Osteocyte (in vitro differentiated cells): ENCODE results near the gene ACOX2. TPM values are rescaled to one million over a fixed set of nuclear protein-coding genes. Genes with fewer than 3 reads are reported as not detected.
A peak's percentile ranks its signal among the peaks of the same experiment; 100 is the strongest.

Experiments
- DNase-seq: peaks from one replicate; pipeline ENCODE4 v3.0.0; 2021; ENCODE audit warnings: mixed read lengths; ENCODE audit not compliant: unreplicated experiment; ENCODE audit errors: extremely low spot score
- H3K27ac Mint-ChIP-seq: one replicate; pipeline ENCODE4 v1.8.0; 2021; ENCODE audit warnings: mild to moderate bottlenecking, mixed read lengths; ENCODE audit not compliant: unreplicated experiment
- H3K27me3 Mint-ChIP-seq: one replicate; pipeline ENCODE4 v1.8.0; 2021; ENCODE audit warnings: mixed read lengths; ENCODE audit not compliant: unreplicated experiment
- H3K36me3 Mint-ChIP-seq: one replicate; pipeline ENCODE4 v1.8.0; 2021; ENCODE audit warnings: mixed read lengths; ENCODE audit not compliant: unreplicated experiment
- H3K4me1 Mint-ChIP-seq: one replicate; pipeline ENCODE4 v1.8.0; 2021; ENCODE audit warnings: mixed read lengths; ENCODE audit not compliant: unreplicated experiment
- H3K4me3 Mint-ChIP-seq: one replicate; pipeline ENCODE4 v1.8.0; 2021; ENCODE audit warnings: mild to moderate bottlenecking, moderate library complexity, mixed read lengths; ENCODE audit not compliant: unreplicated experiment
- H3K9me3 Mint-ChIP-seq: one replicate; pipeline ENCODE4 v1.8.0; 2021; ENCODE audit warnings: mixed read lengths; ENCODE audit not compliant: unreplicated experiment
- total RNA-seq: library from RNA; stranded (reverse); gene quantifications from 2 replicates; pipeline ENCODE4 v1.2.1, GENCODE V29; 2021
- TF ChIP-seq, protein P1 (sequence below): fragments of 200-600 bp; sonication (generic); IDR thresholded peaks from 2 replicates; pipeline ENCODE4 v1.5.0; 2021; ENCODE audit warnings: antibody characterized with exemption, mild to moderate bottlenecking, moderate library complexity

The ACOX2 gene
- total RNA-seq, 1 donor from 2014 or later = 0.51 TPM

DNA sequence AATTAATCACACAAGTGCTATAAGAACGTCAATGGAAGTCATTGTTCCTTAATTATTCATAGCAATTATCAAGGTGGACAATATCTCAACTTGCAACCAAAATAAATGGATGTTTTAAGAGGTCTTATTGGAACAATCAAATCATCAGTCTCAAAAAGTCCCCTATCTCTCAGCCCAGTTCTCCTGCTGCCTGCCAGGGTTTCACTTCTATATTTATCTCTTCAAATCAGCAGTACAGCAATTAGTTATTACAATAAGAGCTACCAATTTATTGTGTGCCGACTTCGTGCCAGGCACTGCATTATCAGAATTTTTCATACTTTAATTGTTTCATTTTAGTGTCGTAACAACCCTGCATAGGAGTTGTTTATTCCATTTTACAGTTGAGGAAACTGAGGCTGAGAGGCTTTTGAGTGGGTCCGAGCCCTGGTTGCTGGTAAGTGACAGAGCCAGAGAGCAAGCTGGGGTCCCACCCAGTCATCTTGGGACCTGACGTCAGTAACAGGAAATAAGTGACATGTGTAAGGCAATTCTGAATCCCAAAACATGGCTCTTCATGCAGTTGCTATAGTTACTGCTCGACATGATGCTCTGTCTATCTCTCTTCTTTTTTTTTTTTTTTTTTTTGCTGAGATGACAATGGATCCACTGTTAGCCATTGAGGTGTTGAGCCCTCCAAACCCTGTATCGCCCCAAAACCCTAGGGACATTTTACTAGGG lies 53.9 kb downstream of the ACOX2 start:
- no peak overlapping the region for H3K4me3 Mint-ChIP-seq
- TF ChIP-seq, protein P1, sequence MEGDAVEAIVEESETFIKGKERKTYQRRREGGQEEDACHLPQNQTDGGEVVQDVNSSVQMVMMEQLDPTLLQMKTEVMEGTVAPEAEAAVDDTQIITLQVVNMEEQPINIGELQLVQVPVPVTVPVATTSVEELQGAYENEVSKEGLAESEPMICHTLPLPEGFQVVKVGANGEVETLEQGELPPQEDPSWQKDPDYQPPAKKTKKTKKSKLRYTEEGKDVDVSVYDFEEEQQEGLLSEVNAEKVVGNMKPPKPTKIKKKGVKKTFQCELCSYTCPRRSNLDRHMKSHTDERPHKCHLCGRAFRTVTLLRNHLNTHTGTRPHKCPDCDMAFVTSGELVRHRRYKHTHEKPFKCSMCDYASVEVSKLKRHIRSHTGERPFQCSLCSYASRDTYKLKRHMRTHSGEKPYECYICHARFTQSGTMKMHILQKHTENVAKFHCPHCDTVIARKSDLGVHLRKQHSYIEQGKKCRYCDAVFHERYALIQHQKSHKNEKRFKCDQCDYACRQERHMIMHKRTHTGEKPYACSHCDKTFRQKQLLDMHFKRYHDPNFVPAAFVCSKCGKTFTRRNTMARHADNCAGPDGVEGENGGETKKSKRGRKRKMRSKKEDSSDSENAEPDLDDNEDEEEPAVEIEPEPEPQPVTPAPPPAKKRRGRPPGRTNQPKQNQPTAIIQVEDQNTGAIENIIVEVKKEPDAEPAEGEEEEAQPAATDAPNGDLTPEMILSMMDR = no peak
- H3K36me3 Mint-ChIP-seq = peaks cover 2% of the 10 kb centered on the region
- no peak overlapping the region for H3K27ac Mint-ChIP-seq
- H3K27me3 Mint-ChIP-seq = peaks cover 2% of the 10 kb centered on the region
- peaks cover 7% of the 10 kb centered on the region for H3K9me3 Mint-ChIP-seq
- H3K4me1 Mint-ChIP-seq = peaks cover 18% of the 10 kb centered on the region
- DNase-seq = no peak

DNA sequence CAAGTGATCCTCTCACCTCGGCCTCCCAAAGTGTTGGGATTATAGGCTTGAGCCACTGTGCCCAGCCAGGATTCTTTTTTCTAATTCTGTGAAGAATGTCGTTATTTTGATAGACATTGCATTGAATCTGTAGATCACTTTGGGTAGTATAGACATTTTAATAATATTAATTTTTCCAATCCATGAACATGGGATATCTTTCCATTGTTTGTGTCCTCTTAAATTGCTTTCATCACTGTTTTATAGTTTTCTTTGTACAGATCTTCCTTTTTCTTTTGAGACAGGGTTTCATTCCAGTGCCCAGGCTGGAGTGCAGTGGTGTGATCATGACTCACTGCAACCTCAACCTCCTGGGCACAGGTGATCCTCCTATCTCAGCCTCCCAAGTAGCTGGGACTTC lies 56.7 kb downstream of the ACOX2 start:
- TF ChIP-seq, protein P1 = no peak
- peaks cover 2% of the 10 kb centered on the region for H3K27me3 Mint-ChIP-seq
- no peak for DNase-seq
- H3K36me3 Mint-ChIP-seq = peaks cover 2% of the 10 kb centered on the region
- H3K4me3 Mint-ChIP-seq = no peak overlapping the region
- H3K27ac Mint-ChIP-seq = no peak overlapping the region
- H3K4me1 Mint-ChIP-seq = peaks cover 5% of the 10 kb centered on the region
- H3K9me3 Mint-ChIP-seq = peaks cover 7% of the 10 kb centered on the region

DNA sequence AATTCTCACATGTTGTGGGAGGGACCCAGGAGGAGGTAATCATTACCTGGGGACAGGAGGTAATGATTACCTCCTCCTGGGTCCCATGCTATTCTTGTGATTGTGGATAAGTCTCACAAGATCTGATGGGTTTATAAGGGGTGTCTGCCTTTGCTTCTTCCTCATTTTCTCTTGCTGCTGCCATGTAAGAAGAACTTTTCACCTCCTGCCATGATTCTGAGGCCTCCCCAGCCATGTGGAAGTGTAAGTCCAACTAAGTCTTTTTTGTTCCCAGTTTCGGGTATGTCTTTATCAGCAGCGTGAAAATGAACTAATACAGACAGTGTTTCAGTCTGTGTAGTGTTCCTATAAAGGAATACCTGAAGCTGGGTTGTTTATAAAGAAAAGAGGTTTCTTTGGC lies 58.2 kb downstream of the ACOX2 start:
- Mint-ChIP-seq H3K4me3 (no peak overlapping the region), H3K36me3 (peaks cover 2% of the 10 kb centered on the region), H3K27ac (no peak overlapping the region), H3K9me3 (peaks cover 7% of the 10 kb centered on the region), H3K4me1 (peaks cover 15% of the 10 kb centered on the region), H3K27me3 (peaks cover 2% of the 10 kb centered on the region)
- TF ChIP-seq, protein P1 = no peak
- DNase-seq = no peak

DNA sequence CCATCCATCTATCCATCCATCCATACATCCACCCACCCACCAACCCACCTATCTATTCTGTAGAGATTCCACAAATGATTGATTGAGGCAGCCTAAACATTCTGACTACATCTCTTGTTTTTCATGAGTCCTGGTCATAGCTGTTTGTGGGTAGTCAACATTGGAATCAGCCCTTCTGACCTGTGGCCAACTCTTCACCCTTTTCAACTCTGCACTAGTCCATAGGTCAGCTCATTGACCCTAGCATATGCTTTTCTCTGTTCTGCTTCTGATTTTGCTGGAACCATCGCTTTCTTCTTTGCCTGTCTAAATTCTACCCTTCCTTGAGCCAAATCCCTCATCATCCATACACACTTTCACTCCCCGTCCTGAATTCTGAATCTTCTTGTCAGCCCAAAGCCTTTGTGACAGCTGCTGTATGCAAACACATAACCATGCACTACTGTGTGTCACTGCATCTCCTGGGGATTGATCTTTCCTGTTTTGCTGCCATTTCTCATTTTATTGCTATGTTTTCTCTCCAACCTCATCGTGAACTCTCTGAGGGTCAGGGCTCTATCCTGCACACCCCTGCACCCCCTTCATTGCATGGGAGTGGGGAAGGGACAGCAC lies 61.9 kb downstream of the ACOX2 start:
- TF ChIP-seq, protein P1 = no peak
- H3K4me1 Mint-ChIP-seq = peaks cover 46% of the 10 kb centered on the region

DNA sequence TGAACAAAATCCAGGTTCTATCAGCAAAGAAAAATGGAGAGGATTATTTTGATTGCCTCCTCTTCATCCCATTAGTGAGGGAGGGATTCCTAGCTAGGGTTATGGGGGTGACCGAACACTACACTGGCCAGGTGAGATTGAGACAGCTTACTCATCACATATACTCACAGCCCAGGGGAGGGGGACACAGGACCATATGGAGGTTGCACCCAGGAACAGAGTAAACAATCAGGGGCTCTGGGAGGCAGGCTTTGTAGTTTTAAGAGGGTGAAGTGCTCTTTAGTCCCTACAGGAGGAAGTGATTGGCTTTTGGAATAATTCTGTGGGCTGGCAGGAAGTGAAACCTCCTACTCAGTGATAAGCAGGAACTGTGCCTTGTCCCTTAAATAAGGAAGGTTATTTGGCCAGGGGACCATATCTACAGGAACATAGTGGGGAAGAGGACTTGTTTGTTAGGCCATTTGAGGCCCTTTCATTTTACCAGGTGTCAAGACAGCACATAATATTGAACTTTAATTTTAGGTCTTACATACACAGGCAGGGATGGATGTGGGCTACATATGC lies 62.6 kb downstream of the ACOX2 start:
- Mint-ChIP-seq H3K9me3 (peaks cover 5% of the 10 kb centered on the region), H3K4me1 (peaks cover 52% of the 10 kb centered on the region), H3K36me3 (no peaks in the 10 kb centered on the region), H3K4me3 (no peak overlapping the region), H3K27me3 (no peaks in the 10 kb centered on the region), H3K27ac (no peak overlapping the region)
- no peak for DNase-seq
- TF ChIP-seq, protein P1 = no peak

More for the DNA sequence above, 61.9 kb downstream of the ACOX2 start:
- H3K9me3 Mint-ChIP-seq = peaks cover 7% of the 10 kb centered on the region
- no peaks in the 10 kb centered on the region for H3K27me3 Mint-ChIP-seq
- H3K36me3 Mint-ChIP-seq = no peaks in the 10 kb centered on the region
- no peak for DNase-seq
- peak overlapping the region; percentile 0 for H3K27ac Mint-ChIP-seq
- H3K4me3 Mint-ChIP-seq = no peak overlapping the region
